GM21528 (cell line): ENCODE measurements around the gene FKBP4.
A peak's percentile ranks its signal among the peaks of the same experiment; 100 is the strongest.

Experiments used
- ATAC-seq: cut with Tn5 transposase; IDR thresholded peaks from one replicate; pipeline ENCODE4 v1.9.1; 2021; ENCODE audit warnings: mild to moderate bottlenecking, moderate library complexity; ENCODE audit not compliant: unreplicated experiment, low FRiP score

Gene FKBP4

GRCh38 chr12:2776129-2776806 lies 18.5 kb upstream of the FKBP4 start:
- no peak for ATAC-seq

GRCh38 chr12:2779281-2779680 lies 15.5 kb upstream of the FKBP4 start:
- no peak for ATAC-seq

GRCh38 chr12:2783936-2784600 lies 10.7 kb upstream of the FKBP4 start:
- ATAC-seq, result no peak

- no peak for ATAC-seq
These were observed 9.8 kb upstream of the FKBP4 start for GRCh38 chr12:2785017-2785416.

- no peak for ATAC-seq
These were observed 3.7 kb upstream of the FKBP4 start for GRCh38 chr12:2791089-2791488.

- ATAC-seq, result no peak
These were observed 1.9 kb upstream of the FKBP4 start for GRCh38 chr12:2792671-2793500.

GRCh38 chr12:2793561-2793960 lies 1.2 kb upstream of the FKBP4 start:
- no peak for ATAC-seq

GRCh38 chr12:2794191-2794735 lies 507 bp upstream of the FKBP4 start:
- ATAC-seq, result peak; percentile 10

GRCh38 chr12:2795291-2796186 lies 769 bp downstream of the FKBP4 start:
- ATAC-seq, result peak; percentile 56

GRCh38 chr12:2796187-2796666 lies 1.5 kb downstream of the FKBP4 start:
- ATAC-seq, result no peak

- ATAC-seq, result no peak
These were observed 3.1 kb downstream of the FKBP4 start for GRCh38 chr12:2797721-2798418.

GRCh38 chr12:2800046-2800570 lies 5.3 kb downstream of the FKBP4 start:
- ATAC-seq, result no peak

GRCh38 chr12:2801044-2801783 lies 6.4 kb downstream of the FKBP4 start:
- no peak for ATAC-seq

GRCh38 chr12:2803635-2804392 lies 9.0 kb downstream of the FKBP4 start:
- no peak for ATAC-seq

- no peak for ATAC-seq
These were observed 9.8 kb downstream of the FKBP4 start for GRCh38 chr12:2804393-2805142.

- ATAC-seq, result no peak
These were observed 10.4 kb downstream of the FKBP4 start for GRCh38 chr12:2805143-2805520.

GRCh38 chr12:2806700-2807099 lies 11.9 kb downstream of the FKBP4 start:
- no peak for ATAC-seq
